ENCODE measurements around the gene SUMO2. TPM values are rescaled to one million over a fixed set of nuclear protein-coding genes. Genes with fewer than 3 reads are reported as not detected.

Gene SUMO2
- total and polyA plus RNA-seq, 2 of the 8 experiments (the other 6 are each of a cell fraction or from before 2014, with no cell fraction given), result 184 to 779 TPM

DNA sequence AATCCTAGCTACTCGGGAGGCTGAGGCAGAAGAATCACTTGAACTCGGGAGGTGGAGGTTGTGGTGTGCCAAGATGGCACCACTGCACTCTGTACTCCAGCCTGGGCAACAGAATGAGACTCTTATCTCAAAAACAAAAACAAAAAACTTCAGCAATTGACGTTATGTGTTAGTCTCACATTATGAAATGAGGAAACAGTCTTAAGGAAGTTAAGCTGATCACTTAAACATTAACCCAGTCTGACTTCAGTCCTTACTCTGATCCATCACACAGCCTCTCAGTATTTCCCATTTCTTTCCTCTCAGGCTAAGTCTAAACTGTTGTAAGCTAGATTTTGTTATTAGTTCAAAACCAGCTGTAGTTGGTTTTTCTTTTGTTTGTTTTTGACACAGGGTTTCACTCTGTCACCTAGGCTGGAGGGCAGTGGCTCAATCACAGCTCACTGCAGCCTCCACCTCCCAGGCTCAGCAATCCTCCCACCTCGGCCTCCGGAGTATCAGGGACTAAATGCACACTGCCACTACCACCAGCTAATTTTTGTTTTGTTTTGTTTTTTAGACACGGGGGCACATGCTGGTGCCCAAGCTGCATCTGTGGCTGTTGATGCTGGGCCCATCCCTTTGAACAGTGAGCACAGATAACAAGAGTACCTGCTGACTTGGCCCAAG, 34.7 kb downstream of the SUMO2 start:
- no peak for FAIRE-seq
- no peak overlapping the region for H2BK20ac ChIP-seq (ENCODE audit: low read length)
- no peak for TF ChIP-seq BACH1 (IDR thresholded peaks at IDR 0.05; ENCODE audit: low read length)
- no peak for TF ChIP-seq RBBP5 (IDR thresholded peaks at IDR 0.05; ENCODE audit: borderline replicate concordance, low read depth, low read length)
- TF ChIP-seq RNF2 (IDR thresholded peaks at IDR 0.05; ENCODE audit: borderline replicate concordance, low read depth, low read length, missing control alignments, poor library complexity, severe bottlenecking), result no peak
- TF ChIP-seq SP1 (IDR thresholded peaks at IDR 0.05; ENCODE audit: low read depth, low read length), result no peak
- no peak for TF ChIP-seq JUND (IDR thresholded peaks at IDR 0.05; ENCODE audit: low read length)
- TF ChIP-seq SUZ12 (IDR thresholded peaks at IDR 0.05; ENCODE audit: low read length), result no peak
- TF ChIP-seq SIX5 (IDR thresholded peaks at IDR 0.05; ENCODE audit: low read depth, low read length), result no peak
- no peak for TF ChIP-seq TEAD4 (IDR thresholded peaks at IDR 0.05; ENCODE audit: low read depth, low read length)
- TF ChIP-seq SP2 (IDR thresholded peaks at IDR 0.05; ENCODE audit: low read length), result no peak
- TF ChIP-seq POLR2AphosphoS5 (IDR thresholded peaks at IDR 0.05; ENCODE audit: low read depth, low read length), result no peak

More for the DNA sequence above, 34.7 kb downstream of the SUMO2 start:
- H3K36me3 ChIP-seq (ENCODE audit: control insufficient read depth in 2 of 4, insufficient read depth in 4 of 4, low read length in 3 of 4), result peaks cover 35 to 59% (median 50%) of the 10 kb centered on the region in 4 experiments
- peaks cover 3% of the 10 kb centered on the region for H3K23me2 ChIP-seq (ENCODE audit: low read depth, low read length)
- peaks cover 3 to 12% of the 10 kb centered on the region in 2 experiments for H4K20me1 ChIP-seq (replicated peaks in 1 of 2; ENCODE audit: control insufficient read depth in 1 of 2, insufficient read depth in 2 of 2, low read length in 2 of 2)
- no peak overlapping the region for H2BK120ac ChIP-seq (replicated peaks; ENCODE audit: low read depth, low read length)
- 92% methylated on average over 6 of the region's 6 CpGs; no CpG with 5 or more reads in 1 of the 2 experiments for WGBS, 2 experiments (ENCODE audit: extremely low coverage in 1 of 2, insufficient coverage in 1 of 2, insufficient read length in 1 of 2, insufficient replicate concordance in 2 of 2, low coverage in 1 of 2, low lambda C conversion rate in 2 of 2, missing lambda C conversion rate in 1 of 2)
- peaks cover 22 to 66% of the 10 kb centered on the region in 2 experiments for H3K79me2 ChIP-seq (ENCODE audit: control insufficient read depth in 1 of 2, insufficient read depth in 2 of 2, low read length in 2 of 2)
- no peak overlapping the region for H4K8ac ChIP-seq (ENCODE audit: extremely low read depth, insufficient read depth, low read length)
- H3K4me2 ChIP-seq (ENCODE audit: insufficient read depth in 1 of 2, low read depth in 2 of 2, low read length in 2 of 2), result no peak overlapping the region
- no peak overlapping the region for H2BK15ac ChIP-seq (ENCODE audit: low read length)
- H3K27ac ChIP-seq (ENCODE audit: low read depth, low read length), result no peak overlapping the region
- H3K18ac ChIP-seq (ENCODE audit: extremely low read depth, low read length), result no peak overlapping the region
- H3K56ac ChIP-seq (replicated peaks; ENCODE audit: insufficient read length, low read depth, low read length), result no peak overlapping the region
- peaks cover 0 to 2% (median 1%) of the 10 kb centered on the region in 4 experiments; a peak in 2 of 7 replicates for H3K4me1 ChIP-seq (replicated peaks in 1 of 4; ENCODE audit: control insufficient read depth in 3 of 4, insufficient read depth in 4 of 4, low read length in 3 of 4)
- no peak overlapping the region for H3K4me3 ChIP-seq (ENCODE audit: extremely low read depth in 1 of 4, insufficient read depth in 2 of 4, low read depth in 3 of 4, low read length in 4 of 4)
- no peak overlapping the region for H3K14ac ChIP-seq (ENCODE audit: insufficient read length)
- H2BK12ac ChIP-seq (ENCODE audit: low read depth, low read length), result no peak overlapping the region
- no peak overlapping the region for H3K9ac ChIP-seq (replicated peaks in 1 of 4; ENCODE audit: extremely low read depth in 1 of 4, low read depth in 3 of 4, low read length in 3 of 4)
- ChIA-PET POLR2A (ENCODE audit: partially characterized antibody) (interaction anchor here (0.6 to 3.2 kb wide), 10 partner anchors 9 to 34 kb away, joined by 3 to 27 read pairs (median 5); partner anchors contain the start of gene NT5C), CTCF (ENCODE audit: partially characterized antibody) (interaction anchor here (0.7 to 5.1 kb wide), 10 partner anchors 17 to 91 kb away, joined by 3 to 26 read pairs (median 5); partner anchors contain the start of genes NT5C and NUP85)
- no peaks in the 10 kb centered on the region for H3K27me3 ChIP-seq (replicated peaks in 1 of 4; ENCODE audit: control insufficient read depth in 3 of 4, extremely low read depth in 1 of 4, insufficient read depth in 3 of 4, low read length in 3 of 4)
- DNase-seq (ENCODE audit: low read depth in 1 of 2, low spot score in 2 of 2), result no peak
- H4K5ac ChIP-seq (ENCODE audit: insufficient read length, low read depth, low read length), result no peak overlapping the region
- H3K4ac ChIP-seq (replicated peaks; ENCODE audit: insufficient read length, low read depth, low read length), result no peak overlapping the region
- no peak overlapping the region for H3K23ac ChIP-seq (ENCODE audit: insufficient read length)
- H3K9me3 ChIP-seq (ENCODE audit: insufficient read depth in 2 of 2, low read depth in 1 of 2, low read length in 1 of 2), result no peaks in the 10 kb centered on the region
- H2BK5ac ChIP-seq (ENCODE audit: low read depth, low read length), result no peak overlapping the region
- peaks cover 2% of the 10 kb centered on the region; the same call in 1 of the 2 replicates for H3K79me1 ChIP-seq (ENCODE audit: low read depth, low read length)
- no peak overlapping the region for H2AK5ac ChIP-seq (ENCODE audit: low read depth, low read length)
- no peak overlapping the region for H2AFZ ChIP-seq (ENCODE audit: low read length)
- no peak overlapping the region for H4K91ac ChIP-seq (replicated peaks; ENCODE audit: insufficient read length, low read length)

Data from H1 (cell line).